Common myeloid progenitor, CD34-positive (primary cell): ENCODE data around the gene C1orf232.

Experiments
- CTCF ChIA-PET: fragments of 350-600 bp; sonication (Branson Sonifier 250); formaldehyde crosslinking; loops from one replicate; lab custom pipeline; 2021; ENCODE audit warnings: antibody characterized with exemption; lab: Charles Lee
- POLR2A ChIA-PET: fragments of 350-600 bp; sonication (Branson Sonifier 250); formaldehyde crosslinking; loops from one replicate; lab custom pipeline; 2021; ENCODE audit warnings: antibody characterized with exemption; lab: Charles Lee
- DNase-seq, 3 donors: peaks; one replicate each; pipeline versions ENCODE4 v3.0.0 to v3.0.0-alpha.2; 2013
- H3K27ac ChIP-seq, 2 experiments: 1 replicate in 1 of 2; 2 replicates in 1 of 2; pipeline ENCODE4 v1.7.0; 2013; ENCODE audit warnings: inconsistent platforms in 2 of 2, low read length in 2 of 2, mild to moderate bottlenecking in 2 of 2, low read depth in 1 of 2, moderate library complexity in 1 of 2; ENCODE audit not compliant: severe bottlenecking in 2 of 2, insufficient read depth in 1 of 2, poor library complexity in 1 of 2
- H3K27me3 ChIP-seq, 5 experiments: replicated peaks in 2 of 5; 1 replicate in 3 of 5; 2 replicates in 2 of 5; pipeline versions ENCODE4 v1.6.1 to v1.7.0; 2013; ENCODE audit warnings: low read length in 4 of 5, mild to moderate bottlenecking in 2 of 5, moderate library complexity in 2 of 5, inconsistent platforms in 1 of 5; ENCODE audit not compliant: insufficient read depth in 5 of 5, control insufficient read depth in 4 of 5
- H3K36me3 ChIP-seq, 4 experiments: 1 replicate in 2 of 4; 2 replicates in 2 of 4; pipeline versions ENCODE4 v1.6.1 to v1.7.0; 2013; ENCODE audit warnings: low read length in 3 of 4, control low read depth in 1 of 4, mild to moderate bottlenecking in 1 of 4; ENCODE audit not compliant: control insufficient read depth in 4 of 4, insufficient read depth in 4 of 4
- H3K4me1 ChIP-seq, 4 experiments: 1 replicate in 3 of 4; 2 replicates in 1 of 4; pipeline versions ENCODE4 v1.6.1 to v1.7.1; 2013; ENCODE audit warnings: low read length in 3 of 4, mild to moderate bottlenecking in 3 of 4, control low read depth in 1 of 4, inconsistent platforms in 1 of 4, moderate library complexity in 1 of 4; ENCODE audit not compliant: control insufficient read depth in 4 of 4, insufficient read depth in 4 of 4; ENCODE audit errors: control extremely low read depth in 1 of 4
- H3K4me3 ChIP-seq, 7 experiments: 1 replicate in 4 of 7; 2 replicates in 3 of 7; pipeline versions ENCODE4 v1.5.1 to v1.7.0; 2013; ENCODE audit warnings: mild to moderate bottlenecking in 7 of 7, low read length in 6 of 7, moderate library complexity in 6 of 7, inconsistent platforms in 2 of 7, low read depth in 2 of 7, control low read depth in 1 of 7; ENCODE audit not compliant: insufficient read depth in 4 of 7, control insufficient read depth in 1 of 7; ENCODE audit errors: extremely low read depth in 1 of 7
- H3K9me3 ChIP-seq, 5 experiments: 1 replicate in 4 of 5; 2 replicates in 1 of 5; pipeline versions ENCODE4 v1.6.1 to v1.7.1; 2013; ENCODE audit warnings: low read length in 4 of 5, mild to moderate bottlenecking in 2 of 5, inconsistent platforms in 1 of 5, low read depth in 1 of 5, moderate library complexity in 1 of 5; ENCODE audit not compliant: control insufficient read depth in 4 of 5, insufficient read depth in 2 of 5; ENCODE audit errors: control extremely low read depth in 1 of 5
- WGBS: methylation state at CpG from one replicate; pipeline ENCODE4 v1.1.5; 2013; ENCODE audit not compliant: insufficient coverage; 5-methylcytosine and 5-hydroxymethylcytosine counted together

C1orf232 gene

GRCh38 chr1:26132128-26132833 is 36.5 kb downstream of the C1orf232 start:
- Histone ChIP-seq H3K27me3 (no peaks in the 10 kb centered on the region), H3K4me1 (peaks cover 4 to 27% (median 22%) of the 10 kb centered on the region in 4 experiments), H3K36me3 (no peaks in the 10 kb centered on the region), H3K4me3 (no peak overlapping the region), H3K9me3 (peaks cover 0 to 1% (median 0%) of the 10 kb centered on the region in 5 experiments), H3K27ac (no peak overlapping the region)
- peak in 2 of 3 donors; percentile 52 to 57 for DNase-seq
- POLR2A ChIA-PET = no interaction called here
- CTCF ChIA-PET = interaction anchor here (1.3 to 2.0 kb wide), 2 partner anchors 10 to 13 kb away, joined by 4 to 11 read pairs; no protein-coding TSS in a partner anchor
- WGBS = 97% methylated on average over 3 of the region's 5 CpGs

DNA sequence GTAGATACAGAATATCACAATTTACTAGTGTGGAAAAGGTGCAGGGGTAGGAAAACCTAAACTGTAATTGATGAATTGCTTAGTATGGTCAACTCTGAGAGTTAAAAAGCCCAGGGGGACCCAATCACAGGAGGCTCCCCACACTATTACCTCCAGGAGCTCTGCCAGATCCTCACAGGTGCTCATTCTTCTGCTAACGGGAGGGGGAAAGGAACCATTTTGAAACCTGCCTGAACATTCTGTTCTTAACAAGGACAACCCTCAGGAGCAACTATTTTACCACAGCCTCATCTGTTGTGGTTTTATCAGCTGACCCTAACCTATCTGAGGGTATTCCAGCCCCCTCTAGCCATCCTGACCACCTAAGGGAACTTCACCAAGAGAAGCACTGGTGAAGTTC is 38.1 kb downstream of the C1orf232 start:
- POLR2A ChIA-PET = interaction anchor here (0.6 kb wide), 1 partner anchor 925 kb away, joined by 4 read pairs; no protein-coding TSS in a partner anchor
- Histone ChIP-seq H3K27me3 (no peaks in the 10 kb centered on the region), H3K9me3 (peaks cover 0 to 1% (median 0%) of the 10 kb centered on the region in 5 experiments), H3K36me3 (no peaks in the 10 kb centered on the region), H3K27ac (no peak overlapping the region), H3K4me3 (no peak overlapping the region), H3K4me1 (peaks cover 11 to 42% (median 33%) of the 10 kb centered on the region in 4 experiments)
- CTCF ChIA-PET = interaction anchor here (1.3 to 10.7 kb wide), 3 partner anchors 12 to 26 kb away, joined by 3 to 188 read pairs (median 4); no protein-coding TSS in a partner anchor
- WGBS = no CpG with 5 or more reads among the region's 1 CpG
- DNase-seq = no peak

DNA sequence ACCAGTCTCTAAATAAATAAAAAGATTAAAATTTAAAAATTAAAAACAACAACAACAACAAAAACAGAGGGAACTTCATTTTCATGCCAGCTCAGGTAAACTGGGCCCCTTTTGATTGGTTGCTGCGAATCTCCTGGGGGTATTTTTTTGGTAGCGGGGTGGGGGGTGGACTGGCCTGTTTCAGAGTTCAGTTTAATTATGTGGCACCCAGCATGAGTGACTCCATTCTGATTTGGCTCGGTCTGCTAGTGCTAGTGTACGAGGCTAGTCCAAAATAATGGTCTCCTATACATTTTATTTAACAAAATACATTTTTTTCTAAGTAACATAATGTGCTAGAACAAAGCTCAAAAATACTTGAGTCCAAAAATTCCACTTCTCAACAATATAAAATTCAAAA is 39.0 kb downstream of the C1orf232 start:
- ChIA-PET CTCF (interaction anchor here (0.7 to 10.7 kb wide), 3 partner anchors 14 to 26 kb away, joined by 3 to 188 read pairs (median 4); no protein-coding TSS in a partner anchor), POLR2A (no interaction called here)
- H3K27ac ChIP-seq = peak overlapping the region in 1 of 2 experiments; percentile 97
- no peaks in the 10 kb centered on the region for H3K9me3 ChIP-seq
- no peak for DNase-seq
- H3K4me3 ChIP-seq = no peak overlapping the region
- no peaks in the 10 kb centered on the region for H3K36me3 ChIP-seq
- WGBS = no CpG with 5 or more reads among the region's 4 CpGs
- no peaks in the 10 kb centered on the region for H3K27me3 ChIP-seq
- H3K4me1 ChIP-seq = peaks cover 20 to 51% (median 39%) of the 10 kb centered on the region in 4 experiments

- ChIA-PET POLR2A (interaction anchor here (0.7 to 1.7 kb wide), 5 partner anchors 10 to 92 kb away, joined by 3 to 14 read pairs (median 5); partner anchors contain the start of gene PDIK1L), CTCF (interaction anchor here (1.0 to 10.7 kb wide), 7 partner anchors 10 to 237 kb away, joined by 3 to 188 read pairs (median 9); no protein-coding TSS in a partner anchor)
- no peaks in the 10 kb centered on the region for H3K9me3 ChIP-seq
- peak overlapping the region; percentile 93 to 97 for H3K27ac ChIP-seq
- peak overlapping the region in 6 of 7 experiments; percentile 15 to 71 (median 46) for H3K4me3 ChIP-seq
- peaks cover 0 to 6% (median 0%) of the 10 kb centered on the region in 4 experiments for H3K36me3 ChIP-seq
- no peaks in the 10 kb centered on the region for H3K27me3 ChIP-seq
- peaks cover 37 to 73% (median 57%) of the 10 kb centered on the region in 4 experiments for H3K4me1 ChIP-seq
- 38% methylated on average over 6 of the region's 13 CpGs for WGBS
- DNase-seq = peak in 2 of 3 donors; percentile 56 to 65
Measured at GRCh38 chr1:26127235-26128163, 41.3 kb downstream of the C1orf232 start.

DNA sequence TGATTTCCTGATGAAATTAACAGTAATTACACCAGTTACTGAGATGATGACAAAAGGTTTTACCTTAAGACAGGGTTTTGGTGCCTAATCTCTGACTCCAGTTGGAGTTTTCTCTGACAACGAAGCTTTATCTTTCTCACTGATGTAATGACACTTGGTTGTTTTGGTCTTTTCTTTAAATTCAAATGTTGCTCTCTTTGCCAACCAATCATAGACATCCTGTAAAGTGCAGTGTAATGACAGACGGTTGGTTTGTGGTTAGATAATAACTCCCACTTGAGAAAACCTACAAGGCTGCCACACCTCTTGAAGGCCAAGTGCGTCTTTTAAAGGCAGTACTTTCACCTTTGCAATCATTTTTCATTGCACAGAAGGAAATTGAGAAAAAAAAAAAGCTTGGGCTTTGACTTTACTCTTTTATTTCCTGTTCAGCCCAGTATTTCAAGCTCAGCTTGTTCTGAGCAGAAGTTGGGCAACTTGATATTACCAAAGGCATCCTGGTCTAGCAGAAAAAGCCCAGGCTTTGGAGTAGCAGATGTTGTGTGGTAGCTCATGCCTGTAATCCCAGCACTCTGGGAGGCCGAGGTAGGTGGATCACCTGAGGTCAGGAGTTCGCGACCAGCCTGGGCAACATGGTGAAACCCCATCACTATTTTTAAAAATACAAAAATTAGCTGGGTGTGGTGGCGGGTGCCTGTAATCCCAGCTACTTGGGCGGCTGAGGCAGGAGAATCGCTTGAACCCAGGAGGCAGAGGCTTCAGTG is 42.3 kb downstream of the C1orf232 start:
- CTCF ChIA-PET = interaction anchor here (0.6 to 10.7 kb wide), 9 partner anchors 9 to 238 kb away, joined by 3 to 188 read pairs (median 7); no protein-coding TSS in a partner anchor
- Histone ChIP-seq H3K36me3 (peaks cover 0 to 13% (median 3%) of the 10 kb centered on the region in 4 experiments), H3K4me1 (peaks cover 45 to 83% (median 64%) of the 10 kb centered on the region in 4 experiments), H3K27ac (peak overlapping the region; percentile 93 to 97), H3K9me3 (no peaks in the 10 kb centered on the region), H3K27me3 (no peaks in the 10 kb centered on the region), H3K4me3 (peak overlapping the region in 5 of 7 experiments; percentile 27 to 71 (median 48))
- peak; percentile 92 to 99 (median 97) for DNase-seq
- WGBS = 47% methylated on average over 3 of the region's 9 CpGs
- POLR2A ChIA-PET = interaction anchor here (0.7 to 1.7 kb wide), 8 partner anchors 11 to 33 kb away, joined by 3 to 14 read pairs (median 4); partner anchors contain the start of gene PDIK1L

DNA sequence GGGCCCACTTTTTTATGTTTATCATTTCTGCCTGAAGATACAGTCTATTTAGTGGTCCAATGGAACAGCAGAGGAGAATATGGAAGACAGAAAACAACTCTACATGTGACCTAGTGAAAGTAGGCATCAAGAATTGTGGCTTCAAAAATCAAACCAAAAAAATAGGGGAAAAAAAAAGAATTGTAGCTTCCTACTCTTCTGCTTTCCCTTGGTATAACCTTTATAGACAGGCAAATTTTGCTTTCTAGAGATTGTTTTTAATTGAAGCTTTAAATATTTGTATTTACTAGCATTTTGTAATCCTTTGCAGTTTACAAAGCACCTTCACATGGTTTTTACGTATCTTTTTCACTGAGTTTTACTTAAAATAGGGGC is 42.8 kb downstream of the C1orf232 start:
- no peaks in the 10 kb centered on the region for H3K9me3 ChIP-seq
- no peaks in the 10 kb centered on the region for H3K27me3 ChIP-seq
- peak overlapping the region; percentile 93 to 97 for H3K27ac ChIP-seq
- CTCF ChIA-PET = interaction anchor here (1.5 to 10.7 kb wide), 6 partner anchors 11 to 239 kb away, joined by 3 to 188 read pairs (median 10); no protein-coding TSS in a partner anchor
- H3K36me3 ChIP-seq = peaks cover 0 to 13% (median 3%) of the 10 kb centered on the region in 4 experiments
- POLR2A ChIA-PET = interaction anchor here (0.7 to 1.7 kb wide), 7 partner anchors 11 to 34 kb away, joined by 3 to 14 read pairs (median 3); partner anchors contain the start of gene PDIK1L
- peak overlapping the region in 4 of 7 experiments; percentile 44 to 71 (median 47) for H3K4me3 ChIP-seq
- WGBS = no CpG with 5 or more reads among the region's 1 CpG
- peak in 1 of 3 donors; percentile 35 for DNase-seq
- peaks cover 48 to 88% (median 66%) of the 10 kb centered on the region in 4 experiments for H3K4me1 ChIP-seq
